GM23248 (cell line): ENCODE data around the gene RNF130. TPM values are rescaled to one million over a fixed set of nuclear protein-coding genes. Genes with fewer than 3 reads are reported as not detected.

ENCODE experiments used
- DNase-seq: peaks from one replicate; pipeline ENCODE4 v3.0.0-alpha.2; 2015
- H2AFZ ChIP-seq: fragments of 200-600 bp; sonication (generic); 2 replicates; pipeline ENCODE4 v1.6.1; 2016; ENCODE audit warnings: antibody characterized with exemption
- H3F3A ChIP-seq: fragments of 200-600 bp; sonication (generic); 2 replicates; pipeline ENCODE4 v1.6.1; 2016; ENCODE audit warnings: mild to moderate bottlenecking, antibody characterized with exemption, mixed run types; ENCODE audit not compliant: insufficient read depth
- H3K27ac ChIP-seq: fragments of 200-600 bp; sonication (generic); 2 replicates; pipeline ENCODE4 v1.5.1; 2016; ENCODE audit warnings: mild to moderate bottlenecking
- H3K27me3 ChIP-seq: fragments of 200-600 bp; sonication (generic); replicated peaks from 2 replicates; pipeline ENCODE4 v1.6.1; 2016; ENCODE audit warnings: mild to moderate bottlenecking; ENCODE audit not compliant: insufficient read depth
- H3K36me3 ChIP-seq: fragments of 200-600 bp; sonication (generic); 2 replicates; pipeline ENCODE4 v1.6.1; 2016; ENCODE audit warnings: low read depth, mild to moderate bottlenecking
- H3K4me1 ChIP-seq: fragments of 200-600 bp; sonication (generic); 2 replicates; pipeline ENCODE4 v1.6.1; 2016; ENCODE audit warnings: mild to moderate bottlenecking; ENCODE audit not compliant: insufficient read depth
- H3K4me2 ChIP-seq: fragments of 200-600 bp; sonication (generic); one replicate; pipeline ENCODE4 v1.6.1; 2016; ENCODE audit warnings: mild to moderate bottlenecking; ENCODE audit not compliant: unreplicated experiment
- H3K4me3 ChIP-seq: fragments of 200-600 bp; sonication (generic); 2 replicates; pipeline ENCODE4 v1.5.1; 2016; ENCODE audit warnings: mild to moderate bottlenecking
- H3K79me2 ChIP-seq: fragments of 200-600 bp; sonication (generic); 2 replicates; pipeline ENCODE4 v1.6.1; 2016; ENCODE audit warnings: mild to moderate bottlenecking; ENCODE audit not compliant: insufficient read depth
- H3K9ac ChIP-seq: fragments of 200-600 bp; sonication (generic); 2 replicates; pipeline ENCODE4 v1.6.1; 2016; ENCODE audit warnings: mild to moderate bottlenecking
- H3K9me2 ChIP-seq: fragments of 200-600 bp; sonication (generic); 2 replicates; pipeline ENCODE4 v1.6.1; 2016; ENCODE audit warnings: mixed run types, mild to moderate bottlenecking, moderate library complexity; ENCODE audit not compliant: insufficient read depth
- H3K9me3 ChIP-seq: fragments of 200-600 bp; sonication (generic); one replicate; pipeline ENCODE4 v1.6.1; 2017; ENCODE audit warnings: low read depth
- H4K20me1 ChIP-seq: fragments of 200-600 bp; sonication (generic); 2 replicates; pipeline ENCODE4 v1.6.0; 2016; ENCODE audit not compliant: insufficient read depth
- EZH2 ChIP-seq: fragments of 200-600 bp; sonication (generic); IDR thresholded peaks from 2 replicates; pipeline ENCODE4 v1.6.1; 2018; ENCODE audit warnings: antibody characterized with exemption, mild to moderate bottlenecking; ENCODE audit not compliant: insufficient read depth, poor library complexity, severe bottlenecking
- EZH2phosphoT487 ChIP-seq: fragments of 200-600 bp; sonication (generic); IDR thresholded peaks from 2 replicates; pipeline ENCODE4 v1.6.1; 2018; ENCODE audit warnings: antibody characterized with exemption, moderate library complexity, mild to moderate bottlenecking, low read depth; ENCODE audit not compliant: insufficient read depth
- whole genome bisulfite sequencing, 2 experiments: methylation state at CpG; one replicate each; pipeline ENCODE4 v1.1.6; 2015 to 2017; ENCODE audit warnings: low lambda C conversion rate in 2 of 2, low coverage in 1 of 2; ENCODE audit errors: missing lambda C conversion rate in 2 of 2; 5-methylcytosine and 5-hydroxymethylcytosine counted together
- in situ Hi-C: fragments of 300-500 bp; cut with MboI; formaldehyde crosslinking; loops from 2 replicates; pipeline ENCODE4 v1.15.0; 2020
- polyA plus RNA-seq: library from polyadenylated mRNA; unstranded; fragments of >200 nt; fragmentation: Nextera tagmentation; extraction: Ambion mirVana; gene quantifications from 2 replicates; pipeline ENCODE4 v1.2.1, GENCODE V29; 2016
- total RNA-seq: library from RNA; depleted of rRNA; stranded (reverse); fragments of >200 nt; shearing (Covaris generic); gene quantifications from 2 replicates; pipeline ENCODE4 v1.2.3, GENCODE V29; 2014

Gene RNF130
- total and polyA plus RNA-seq, 2 experiments from 2014 or later = 27.3 to 49.8 TPM

DNA sequence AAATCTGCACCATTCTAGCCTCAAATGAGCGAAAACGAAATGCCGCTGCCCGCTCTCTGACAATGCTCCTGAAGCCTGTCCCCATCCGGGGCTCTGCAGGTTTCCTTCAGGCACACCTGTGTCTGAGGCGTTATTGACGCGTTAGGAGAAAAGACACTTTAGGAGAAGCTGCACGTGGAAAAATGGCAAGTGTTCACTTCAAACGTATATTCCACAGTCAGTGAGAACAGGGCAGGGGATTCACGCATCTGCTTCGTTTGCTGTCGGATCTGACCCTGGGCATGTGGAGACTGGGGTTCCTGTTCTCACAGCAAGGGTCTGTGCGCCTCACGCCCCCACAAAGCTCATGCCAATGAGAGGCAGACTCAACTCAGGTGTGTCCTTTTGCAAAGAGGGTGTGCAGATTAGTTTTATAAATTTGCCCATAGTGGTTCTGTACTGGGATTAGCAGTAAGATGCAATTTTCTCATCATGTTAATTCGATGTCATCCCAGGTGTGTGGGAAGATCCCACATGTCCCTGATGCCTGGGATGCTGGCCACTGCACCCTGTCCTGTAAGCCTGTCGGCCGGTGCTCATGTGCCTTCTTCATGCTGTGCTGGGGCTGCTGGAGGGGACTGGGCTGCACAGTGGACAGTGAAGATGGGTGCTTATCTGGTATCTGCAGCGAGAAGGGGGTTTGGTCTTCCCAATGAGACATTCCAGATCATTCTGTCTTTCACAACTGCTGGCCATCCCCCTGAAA lies 152.6 kb downstream of the RNF130 start:
- Histone ChIP-seq H3K27me3 (no peaks in the 10 kb centered on the region), H3K9me2 (no peaks in the 10 kb centered on the region), H3K4me2 (no peak overlapping the region), H3K79me2 (no peaks in the 10 kb centered on the region), H3K9me3 (no peaks in the 10 kb centered on the region), H3K4me3 (no peak overlapping the region), H3F3A (no peaks in the 10 kb centered on the region), H3K36me3 (no peaks in the 10 kb centered on the region), H3K27ac (no peak overlapping the region), H2AFZ (no peak overlapping the region), H3K9ac (no peak overlapping the region), H4K20me1 (no peaks in the 10 kb centered on the region), H3K4me1 (peaks cover 6% of the 10 kb centered on the region)
- WGBS, 2 experiments = 76 to 79% methylated on average over 19 of the region's 19 CpGs
- in situ Hi-C loops = no loop called here
- TF ChIP-seq EZH2phosphoT487 (no peak), EZH2 (no peak)
- no peak for DNase-seq

DNA sequence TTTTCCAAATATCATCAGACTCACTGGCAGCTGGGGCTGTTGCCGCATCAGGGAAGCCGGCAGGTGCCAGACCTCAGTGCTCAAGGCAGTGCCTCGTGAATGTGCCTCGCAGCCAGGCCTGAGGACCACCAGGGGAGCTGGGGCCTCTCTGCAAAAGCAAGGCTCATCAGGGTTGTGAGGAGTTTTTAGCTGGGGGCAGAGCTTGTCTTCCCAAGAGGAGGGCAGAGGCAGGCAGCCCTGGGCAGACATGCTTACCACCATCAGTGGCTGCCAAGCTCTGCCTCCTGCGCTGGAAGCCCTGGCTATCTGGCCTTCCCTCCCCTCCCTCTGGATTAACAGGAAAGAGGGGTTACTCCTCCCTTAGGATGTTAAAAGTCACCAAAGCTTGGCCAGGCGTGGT lies 155.0 kb downstream of the RNF130 start:
- 83 to 91% methylated on average over 6 of the region's 6 CpGs for WGBS, 2 experiments
- Histone ChIP-seq H3K36me3 (no peaks in the 10 kb centered on the region), H3K79me2 (no peaks in the 10 kb centered on the region), H3K9ac (no peak overlapping the region), H3K9me3 (no peaks in the 10 kb centered on the region), H2AFZ (no peak overlapping the region), H3K4me1 (peaks cover 10% of the 10 kb centered on the region), H3K27ac (no peak overlapping the region), H3F3A (no peaks in the 10 kb centered on the region), H4K20me1 (no peaks in the 10 kb centered on the region), H3K27me3 (no peaks in the 10 kb centered on the region), H3K4me2 (no peak overlapping the region), H3K4me3 (no peak overlapping the region), H3K9me2 (no peaks in the 10 kb centered on the region)
- TF ChIP-seq EZH2phosphoT487 (no peak), EZH2 (no peak)
- DNase-seq = no peak
- in situ Hi-C loops = no loop called here

DNA sequence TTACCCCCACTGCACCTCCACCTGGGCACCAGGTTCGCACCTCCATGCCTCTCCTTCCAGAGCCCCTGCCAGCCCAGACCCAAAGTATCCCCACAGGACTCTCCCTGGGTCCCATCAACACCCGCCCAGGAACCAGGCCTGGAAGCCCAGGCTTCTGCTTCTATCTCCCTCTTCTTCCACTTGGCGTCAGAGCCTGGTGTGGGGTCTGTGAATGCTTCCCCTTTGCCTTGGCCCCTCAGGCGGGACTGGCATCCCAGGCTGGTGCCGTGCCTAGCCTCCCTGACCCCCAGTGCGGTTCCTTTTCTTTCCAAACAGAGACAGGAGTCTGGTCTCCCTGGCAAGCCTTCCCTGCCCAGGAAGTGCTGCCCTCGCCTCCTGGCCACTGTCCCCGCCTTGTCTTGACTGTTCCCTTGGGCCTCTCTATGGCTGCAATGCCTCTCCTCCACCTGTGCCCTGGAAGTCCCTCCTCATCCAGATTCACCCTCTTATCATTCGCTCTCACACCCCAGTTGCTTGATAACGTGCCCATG lies 156.1 kb downstream of the RNF130 start:
- no peak overlapping the region for H2AFZ ChIP-seq
- no peak overlapping the region for H3K4me2 ChIP-seq
- DNase-seq = no peak
- no peak overlapping the region for H3K27ac ChIP-seq
- in situ Hi-C loops = no loop called here
- H3F3A ChIP-seq = no peaks in the 10 kb centered on the region
- no peak overlapping the region for H3K4me3 ChIP-seq
- H3K9ac ChIP-seq = no peak overlapping the region
- no peaks in the 10 kb centered on the region for H3K36me3 ChIP-seq
- H3K9me2 ChIP-seq = no peaks in the 10 kb centered on the region
- no peak for TF ChIP-seq EZH2
- TF ChIP-seq EZH2phosphoT487 = no peak
- H3K79me2 ChIP-seq = no peaks in the 10 kb centered on the region
- no peaks in the 10 kb centered on the region for H3K9me3 ChIP-seq
- H3K4me1 ChIP-seq = peaks cover 10% of the 10 kb centered on the region
- WGBS, 2 experiments = 84% methylated on average over 10 of the region's 10 CpGs
- H3K27me3 ChIP-seq = no peaks in the 10 kb centered on the region
- H4K20me1 ChIP-seq = no peaks in the 10 kb centered on the region

DNA sequence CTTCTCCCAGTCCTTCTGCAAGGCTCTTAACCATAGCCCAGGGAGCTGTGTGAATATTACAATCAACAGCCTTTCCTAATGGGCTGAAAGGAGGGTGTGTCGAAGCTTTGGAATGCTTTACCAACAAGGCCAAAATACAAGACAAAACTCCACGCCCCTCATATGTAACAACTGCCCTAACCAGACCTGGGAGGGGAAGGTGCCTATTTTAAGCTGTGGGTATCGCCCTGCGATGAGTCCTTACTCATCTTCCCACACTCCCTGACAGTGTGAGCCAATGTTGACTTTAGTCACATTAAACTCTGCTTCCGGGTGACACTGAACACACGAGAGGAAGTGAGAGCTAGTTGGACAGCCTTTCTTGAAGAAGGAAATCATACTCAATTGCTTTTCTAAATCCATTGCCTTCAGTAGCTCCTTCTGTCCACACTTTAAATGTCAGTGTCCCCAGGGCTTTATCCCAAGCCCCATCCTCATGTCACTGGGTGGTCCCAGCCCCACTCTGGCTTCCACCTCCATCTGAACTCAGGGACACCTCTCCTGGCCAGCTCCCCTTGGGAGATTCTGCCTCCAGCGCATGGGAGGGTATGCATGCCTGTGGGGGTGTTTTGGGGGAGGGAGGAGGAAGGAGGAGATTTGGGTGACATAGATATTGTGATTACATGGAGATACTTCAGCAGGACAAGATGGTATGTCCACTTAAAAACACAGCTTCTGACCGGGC lies 157.4 kb downstream of the RNF130 start:
- Histone ChIP-seq H3K4me3 (no peak overlapping the region), H3K9me2 (no peaks in the 10 kb centered on the region), H3F3A (no peaks in the 10 kb centered on the region), H4K20me1 (no peaks in the 10 kb centered on the region), H3K4me1 (peaks cover 10% of the 10 kb centered on the region), H3K36me3 (no peaks in the 10 kb centered on the region), H3K27me3 (no peaks in the 10 kb centered on the region), H3K4me2 (peak overlapping the region; percentile 45), H3K79me2 (no peaks in the 10 kb centered on the region), H3K9ac (no peak overlapping the region), H3K27ac (peak overlapping the region; percentile 38; the same call in 1 of the 2 replicates), H2AFZ (peak overlapping the region; percentile 89), H3K9me3 (no peaks in the 10 kb centered on the region)
- DNase-seq = peak; percentile 81
- in situ Hi-C loops = no loop called here
- 37 to 38% methylated on average over 8 of the region's 8 CpGs for WGBS, 2 experiments
- TF ChIP-seq EZH2 = no peak
- TF ChIP-seq EZH2phosphoT487 = no peak
